ENCODE results near the gene ADH1B. TPM values are rescaled to one million over a fixed set of nuclear protein-coding genes. Genes with fewer than 3 reads are reported as not detected.
"Not testable (repeated sequence)": the region's sequence is repeated elsewhere in the genome, so short reads cannot be mapped to it uniquely, and the experiment has no call there.

ADH1B gene
- total RNA-seq, 2 donors from 2014 or later, result not detected

GRCh38 chr4:99349338-99349737 lies 28.1 kb upstream of the ADH1B start:
- no peaks in the 10 kb centered on the region for H3K36me3 Mint-ChIP-seq (ENCODE audit: insufficient read depth in 2 of 2)
- ATAC-seq (replicated peaks in 1 of 2) (no peak), DNase-seq (no peak)
- no peak overlapping the region for H3K27ac Mint-ChIP-seq
- H3K4me3 Mint-ChIP-seq, result no peak overlapping the region
- H3K27me3 Mint-ChIP-seq (ENCODE audit: low read depth), result peaks cover 15% of the 10 kb centered on the region
- H3K9me3 Mint-ChIP-seq, result peaks cover 0 to 2% of the 10 kb centered on the region in 2 donors
- no peaks in the 10 kb centered on the region for H3K4me1 Mint-ChIP-seq (ENCODE audit: low read depth)

- H3K36me3 Mint-ChIP-seq (ENCODE audit: insufficient read depth in 2 of 2); H3K4me3 Mint-ChIP-seq; H3K4me1 Mint-ChIP-seq (ENCODE audit: low read depth); H3K27me3 Mint-ChIP-seq (ENCODE audit: low read depth); H3K27ac Mint-ChIP-seq; DNase-seq; ATAC-seq (replicated peaks in 1 of 2); H3K9me3 Mint-ChIP-seq: not testable (repeated sequence)
Observed at GRCh38 chr4:99342624-99343023, 21.4 kb upstream of the ADH1B start.

- Mint-ChIP-seq H3K9me3 (no peaks in the 10 kb centered on the region), H3K27me3 (ENCODE audit: low read depth) (peaks cover 5% of the 10 kb centered on the region), H3K36me3 (ENCODE audit: insufficient read depth in 2 of 2) (no peaks in the 10 kb centered on the region), H3K4me1 (ENCODE audit: low read depth) (no peaks in the 10 kb centered on the region), H3K27ac (no peak overlapping the region), H3K4me3 (no peak overlapping the region)
- ATAC-seq (replicated peaks in 1 of 2), result no peak
- no peak for DNase-seq
Observed at GRCh38 chr4:99341426-99341825, 20.2 kb upstream of the ADH1B start.

- H3K4me1 Mint-ChIP-seq (ENCODE audit: low read depth), result no peaks in the 10 kb centered on the region
- H3K9me3 Mint-ChIP-seq, result no peaks in the 10 kb centered on the region
- no peak overlapping the region for H3K4me3 Mint-ChIP-seq
- ATAC-seq (replicated peaks in 1 of 2) (no peak), DNase-seq (no peak)
- no peak overlapping the region for H3K27ac Mint-ChIP-seq
- no peaks in the 10 kb centered on the region for H3K36me3 Mint-ChIP-seq (ENCODE audit: insufficient read depth in 2 of 2)
- H3K27me3 Mint-ChIP-seq (ENCODE audit: low read depth), result peaks cover 5% of the 10 kb centered on the region
Observed at GRCh38 chr4:99339172-99339571, 18.0 kb upstream of the ADH1B start.

- Mint-ChIP-seq H3K27me3 (ENCODE audit: low read depth) (peaks cover 8% of the 10 kb centered on the region), H3K9me3 (peaks cover 0 to 2% of the 10 kb centered on the region in 2 donors), H3K36me3 (ENCODE audit: insufficient read depth in 2 of 2) (no peaks in the 10 kb centered on the region), H3K27ac (no peak overlapping the region), H3K4me3 (no peak overlapping the region), H3K4me1 (ENCODE audit: low read depth) (no peaks in the 10 kb centered on the region)
- DNase-seq (no peak), ATAC-seq (replicated peaks in 1 of 2) (no peak)
Observed at GRCh38 chr4:99336553-99336952, 15.4 kb upstream of the ADH1B start.

GRCh38 chr4:99334880-99335279 lies 13.7 kb upstream of the ADH1B start:
- Mint-ChIP-seq H3K36me3 (ENCODE audit: insufficient read depth in 2 of 2) (no peaks in the 10 kb centered on the region), H3K4me3 (no peak overlapping the region), H3K27ac (no peak overlapping the region), H3K4me1 (ENCODE audit: low read depth) (no peaks in the 10 kb centered on the region), H3K9me3 (peaks cover 0 to 2% of the 10 kb centered on the region in 2 donors), H3K27me3 (ENCODE audit: low read depth) (peaks cover 5% of the 10 kb centered on the region)
- no peak for DNase-seq
- ATAC-seq (replicated peaks in 1 of 2), result no peak

GRCh38 chr4:99330648-99331047 lies 9.4 kb upstream of the ADH1B start:
- Mint-ChIP-seq H3K36me3 (ENCODE audit: insufficient read depth in 2 of 2) (no peaks in the 10 kb centered on the region), H3K4me3 (no peak overlapping the region), H3K27me3 (ENCODE audit: low read depth) (peaks cover 5% of the 10 kb centered on the region), H3K27ac (no peak overlapping the region), H3K9me3 (peaks cover 0 to 2% of the 10 kb centered on the region in 2 donors), H3K4me1 (ENCODE audit: low read depth) (no peaks in the 10 kb centered on the region)
- ATAC-seq (replicated peaks in 1 of 2) (no peak), DNase-seq (no peak)

GRCh38 chr4:99329876-99330275 lies 8.7 kb upstream of the ADH1B start:
- Mint-ChIP-seq H3K9me3 (peaks cover 0 to 2% of the 10 kb centered on the region in 2 donors), H3K27ac (no peak overlapping the region), H3K36me3 (ENCODE audit: insufficient read depth in 2 of 2) (no peaks in the 10 kb centered on the region), H3K4me1 (ENCODE audit: low read depth) (no peaks in the 10 kb centered on the region), H3K4me3 (no peak overlapping the region), H3K27me3 (ENCODE audit: low read depth) (peaks cover 5% of the 10 kb centered on the region)
- ATAC-seq (replicated peaks in 1 of 2) (no peak), DNase-seq (no peak)

- Mint-ChIP-seq H3K9me3 (no peaks in the 10 kb centered on the region), H3K4me3 (no peak overlapping the region), H3K27ac (no peak overlapping the region), H3K27me3 (ENCODE audit: low read depth) (no peaks in the 10 kb centered on the region), H3K36me3 (ENCODE audit: insufficient read depth in 2 of 2) (no peaks in the 10 kb centered on the region), H3K4me1 (ENCODE audit: low read depth) (no peaks in the 10 kb centered on the region)
- no peak for ATAC-seq (replicated peaks in 1 of 2)
- DNase-seq, result no peak
Observed at GRCh38 chr4:99324979-99325378, 3.8 kb upstream of the ADH1B start.

GRCh38 chr4:99324361-99324760 lies 3.2 kb upstream of the ADH1B start:
- H3K27ac Mint-ChIP-seq, result no peak overlapping the region
- no peak overlapping the region for H3K4me3 Mint-ChIP-seq
- H3K27me3 Mint-ChIP-seq (ENCODE audit: low read depth), result no peaks in the 10 kb centered on the region
- DNase-seq, result no peak
- no peaks in the 10 kb centered on the region for H3K36me3 Mint-ChIP-seq (ENCODE audit: insufficient read depth in 2 of 2)
- ATAC-seq (replicated peaks in 1 of 2), result no peak
- H3K4me1 Mint-ChIP-seq (ENCODE audit: low read depth), result no peaks in the 10 kb centered on the region
- H3K9me3 Mint-ChIP-seq, result no peaks in the 10 kb centered on the region

GRCh38 chr4:99323756-99324155 lies 2.6 kb upstream of the ADH1B start:
- H3K4me3 Mint-ChIP-seq, result no peak overlapping the region
- H3K9me3 Mint-ChIP-seq, result no peaks in the 10 kb centered on the region
- no peaks in the 10 kb centered on the region for H3K4me1 Mint-ChIP-seq (ENCODE audit: low read depth)
- no peaks in the 10 kb centered on the region for H3K36me3 Mint-ChIP-seq (ENCODE audit: insufficient read depth in 2 of 2)
- no peaks in the 10 kb centered on the region for H3K27me3 Mint-ChIP-seq (ENCODE audit: low read depth)
- no peak for ATAC-seq (replicated peaks in 1 of 2)
- no peak overlapping the region for H3K27ac Mint-ChIP-seq
- no peak for DNase-seq

- ATAC-seq (replicated peaks in 1 of 2); H3K4me3 Mint-ChIP-seq; H3K27ac Mint-ChIP-seq; H3K27me3 Mint-ChIP-seq (ENCODE audit: low read depth); H3K4me1 Mint-ChIP-seq (ENCODE audit: low read depth); DNase-seq; H3K9me3 Mint-ChIP-seq; H3K36me3 Mint-ChIP-seq (ENCODE audit: insufficient read depth in 2 of 2): not testable (repeated sequence)
Observed at GRCh38 chr4:99317811-99318210, 3.4 kb downstream of the ADH1B start.

GRCh38 chr4:99317354-99317753 lies 3.8 kb downstream of the ADH1B start:
- Mint-ChIP-seq H3K36me3 (ENCODE audit: insufficient read depth in 2 of 2) (no peaks in the 10 kb centered on the region), H3K27ac (no peak overlapping the region), H3K9me3 (no peaks in the 10 kb centered on the region), H3K4me1 (ENCODE audit: low read depth) (no peaks in the 10 kb centered on the region), H3K27me3 (ENCODE audit: low read depth) (no peaks in the 10 kb centered on the region), H3K4me3 (no peak overlapping the region)
- ATAC-seq (replicated peaks in 1 of 2), result no peak
- DNase-seq, result no peak

GRCh38 chr4:99315839-99316238 lies 5.4 kb downstream of the ADH1B start:
- DNase-seq (no peak), ATAC-seq (replicated peaks in 1 of 2) (no peak)
- H3K9me3 Mint-ChIP-seq, result no peaks in the 10 kb centered on the region
- H3K4me1 Mint-ChIP-seq (ENCODE audit: low read depth), result no peaks in the 10 kb centered on the region
- no peaks in the 10 kb centered on the region for H3K36me3 Mint-ChIP-seq (ENCODE audit: insufficient read depth in 2 of 2)
- H3K27ac Mint-ChIP-seq, result no peak overlapping the region
- no peaks in the 10 kb centered on the region for H3K27me3 Mint-ChIP-seq (ENCODE audit: low read depth)
- H3K4me3 Mint-ChIP-seq, result no peak overlapping the region

Data from activated T-cell treated with anti-CD3 and anti-CD28 coated beads, Interleukin-2, amount 50 U/mL, for 72 hours (primary cell).